Stomach (tissue), 19 donors: ENCODE results near the gene XKR3. TPM values are rescaled to one million over a fixed set of nuclear protein-coding genes. Genes with fewer than 3 reads are reported as not detected.
"Not testable (repeated sequence)": the region's sequence is repeated elsewhere in the genome, so short reads cannot be mapped to it uniquely, and the experiment has no call there.

ENCODE experiments used
- DNase-seq, 2 donors: peaks; one replicate each; pipeline versions ENCODE4 v3.0.0 to v3.0.0-alpha.2; 2013 to 2019
- H3K27ac ChIP-seq, 5 donors: fragments of 200-600 bp in 4 of 5; sonication (generic) in 4 of 5; one replicate each; pipeline ENCODE4 v1.5.1; 2013 to 2019; ENCODE audit warnings: mild to moderate bottlenecking in 1 of 5, moderate library complexity in 1 of 5
- H3K27me3 ChIP-seq, 3 donors: fragments of 200-600 bp; sonication (generic); one replicate each; pipeline ENCODE4 v1.5.1; 2017 to 2019; ENCODE audit warnings: mixed run types in 1 of 3
- H3K36me3 ChIP-seq, 4 donors: fragments of 200-600 bp; sonication (generic); 1 replicate in 3 of 4; 2 replicates in 1 of 4; pipeline ENCODE4 v1.5.1; 2016 to 2019
- H3K4me1 ChIP-seq, 4 donors: fragments of 200-600 bp; sonication (generic); one replicate each; pipeline ENCODE4 v1.5.1; 2016 to 2019
- H3K4me3 ChIP-seq, 4 donors: fragments of 200-600 bp; sonication (generic) in 3 of 4; one replicate each; pipeline ENCODE4 v1.5.1; 2016 to 2019; ENCODE audit warnings: mild to moderate bottlenecking in 1 of 4
- H3K9me3 ChIP-seq, 4 donors: fragments of 200-600 bp; sonication (generic); one replicate each; pipeline ENCODE4 v1.5.1; 2016 to 2019
- CTCF ChIP-seq, 7 experiments: fragments of 450-650 bp in 4 of 7; fragments of 200-600 bp in 3 of 7; sonication (generic) in 3 of 7; IDR thresholded peaks; one replicate each; pipeline ENCODE4 v1.5.1; 2016 to 2019; ENCODE audit warnings: antibody characterized with exemption in 7 of 7, control low read depth in 2 of 7, mild to moderate bottlenecking in 1 of 7
- EP300 ChIP-seq: sonication (generic); formaldehyde crosslinking; IDR thresholded peaks from one replicate; pipeline ENCODE4 v1.6.1; 2017; ENCODE audit warnings: antibody characterized with exemption
- POLR2A ChIP-seq, 4 donors: fragments of 450-650 bp; IDR thresholded peaks; one replicate each; pipeline ENCODE4 v1.6.1; 2016; ENCODE audit warnings: antibody characterized with exemption in 4 of 4, control low read depth in 2 of 4, mild to moderate bottlenecking in 1 of 4, moderate library complexity in 1 of 4
- POLR2AphosphoS5 ChIP-seq, 3 donors: sonication (generic); formaldehyde crosslinking; IDR thresholded peaks; one replicate each; pipeline ENCODE4 v1.6.1; 2016; ENCODE audit warnings: antibody characterized with exemption in 3 of 3
- WGBS, 5 donors: extraction: QIAGEN DNeasy Blood & Tissue Kit in 3 of 5; methylation state at CpG; one replicate each; pipeline versions ENCODE4 v1.1.5 to v1.1.7; 2013 to 2018; 5-methylcytosine and 5-hydroxymethylcytosine counted together
- intact Hi-C: fragments of 100-400 bp; cut with DNase I; formaldehyde crosslinking; loops from one replicate; pipeline ENCODE4 v1.15.1; 2023; ENCODE audit warnings: low total_unique reads
- long read RNA-seq, 10 donors: transcript quantifications; one replicate each; lab custom pipeline, GENCODE V29; 2026
- polyA plus RNA-seq, 3 donors: library from polyadenylated mRNA; stranded (reverse); fragments of 200-250 nt; gene quantifications; one replicate each; pipeline ENCODE4 v1.2.3, GENCODE V29; 2013
- total RNA-seq, 5 donors: library from RNA; depleted of rRNA; stranded (reverse); fragments of >200 nt; gene quantifications; one replicate each; pipeline versions ENCODE4 v1.1.0 to v1.2.3, GENCODE V29; 2014 to 2016
- donor health status: healthy with polysubstance abuse.
- donor health status: Bipolar disorder and iron deficiency.
- donor health status: healthy.

XKR3 gene
- not detected for total RNA-seq
- polyA plus RNA-seq = not detected
- long read RNA-seq, donor 1 = 0 reads
- long read RNA-seq, donor 2 = 0 reads
- long read RNA-seq, donor 3 = 0 reads
- long read RNA-seq, donor 4 = 0 reads
- long read RNA-seq, donor 5 = 0 reads
- long read RNA-seq, donor 6 = 0 reads
- long read RNA-seq, donor 7 = 0 reads
- long read RNA-seq, donor 8 = 0 reads
- long read RNA-seq, donor 9 = 0 reads
- long read RNA-seq, donor 10 = 0 reads

DNA sequence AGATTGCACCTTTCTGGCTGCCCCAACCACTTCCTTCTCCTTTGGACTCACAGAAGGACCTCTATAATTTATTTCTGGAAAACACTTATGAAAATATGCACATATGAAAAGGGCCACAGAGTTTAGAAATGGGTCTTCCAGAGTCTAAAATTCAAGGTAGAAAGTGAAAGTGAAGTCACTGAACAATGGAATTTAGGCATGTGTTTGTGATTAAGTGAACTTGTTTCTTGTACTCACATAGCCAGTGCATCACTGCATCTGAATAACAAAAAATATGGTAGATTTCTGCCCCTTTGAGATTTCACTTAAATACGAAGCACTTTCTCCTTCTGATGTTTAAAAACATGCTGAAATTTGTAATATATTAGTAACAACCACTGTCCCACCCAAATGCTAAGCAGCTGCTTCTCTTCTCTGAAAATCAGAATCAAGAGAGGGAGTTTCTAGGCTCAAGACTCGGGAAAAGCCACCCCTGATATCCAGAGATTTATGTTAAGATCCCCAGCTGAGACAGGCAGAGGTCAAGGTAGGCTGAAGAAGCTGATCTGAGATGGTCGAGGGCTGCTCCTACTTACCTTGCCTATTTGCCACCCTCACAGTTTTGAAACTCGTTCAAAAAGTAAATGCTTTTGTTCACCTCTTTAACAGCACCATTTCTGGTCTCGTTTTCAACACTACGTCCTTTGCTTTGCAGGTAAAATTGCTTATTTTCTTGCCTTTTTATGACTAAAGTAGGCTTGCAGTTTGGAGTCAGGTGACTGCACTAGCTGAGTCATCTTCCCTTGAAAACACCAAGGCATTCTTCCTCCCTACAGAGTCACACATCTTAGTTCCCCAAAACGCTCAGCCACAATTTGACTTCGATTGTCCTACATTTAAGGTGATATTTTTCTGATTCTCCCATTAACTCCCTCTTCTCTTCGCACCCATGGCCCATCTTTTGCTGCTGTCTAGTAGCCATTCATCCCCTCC, at the start of gene XKR3:
Gene XKR3 (minus strand): TSS at position 696 of the 972 bp plus-strand sequence. CDS start 17,338 bp downstream, outside the sequence.
- H3K36me3 ChIP-seq = no peaks in the 10 kb centered on the region
- TF ChIP-seq POLR2AphosphoS5 (IDR thresholded peaks at IDR 0.05) = no peak
- no peak for TF ChIP-seq EP300
- no peak for TF ChIP-seq CTCF (IDR thresholded peaks at IDR 0.05)
- no peak for TF ChIP-seq POLR2A (IDR thresholded peaks at IDR 0.05)
- 39 to 50% (median 43%) methylated on average over 9 of the region's 9 CpGs for WGBS, 5 donors
- H3K27ac ChIP-seq = no peak within 1 kb of the TSS
- H3K4me3 ChIP-seq = peak within 1 kb of the TSS in 1 of 4 donors; percentile 0
- peaks cover 0 to 10% (median 0%) of the 10 kb centered on the region in 4 donors for H3K4me1 ChIP-seq
- H3K9me3 ChIP-seq = peaks cover 0 to 6% (median 0%) of the 10 kb centered on the region in 4 donors
- peak in 1 of 2 donors; percentile 5 for DNase-seq
- intact Hi-C loops = no loop called here
- H3K27me3 ChIP-seq = no peaks in the 10 kb centered on the region

- H3K4me3 ChIP-seq, H3K4me1 ChIP-seq, DNase-seq, intact Hi-C loops, H3K27me3 ChIP-seq, H3K9me3 ChIP-seq, H3K36me3 ChIP-seq, H3K27ac ChIP-seq: not testable (repeated sequence)
- WGBS, 5 donors = 65 to 80% (median 75%) methylated on average over 6 of the region's 6 CpGs
Measured at GRCh38 chr22:16869640-16870039, 44.4 kb upstream of the XKR3 start.

GRCh38 chr22:16866167-16866566, 41.0 kb upstream of the XKR3 start:
- Histone ChIP-seq H3K4me1 (no peaks in the 10 kb centered on the region), H3K9me3 (peaks cover 0 to 2% (median 0%) of the 10 kb centered on the region in 4 donors), H3K4me3 (no peak overlapping the region), H3K27ac (no peak overlapping the region), H3K36me3 (no peaks in the 10 kb centered on the region), H3K27me3 (no peaks in the 10 kb centered on the region)
- WGBS, 5 donors = 75 to 82% (median 76%) methylated on average over 3 of the region's 3 CpGs
- intact Hi-C loops = no loop called here
- no peak for TF ChIP-seq POLR2AphosphoS5 (IDR thresholded peaks at IDR 0.05)
- no peak for TF ChIP-seq EP300
- no peak for TF ChIP-seq CTCF (IDR thresholded peaks at IDR 0.05)
- TF ChIP-seq POLR2A (IDR thresholded peaks at IDR 0.05) = no peak
- DNase-seq = no peak

DNA sequence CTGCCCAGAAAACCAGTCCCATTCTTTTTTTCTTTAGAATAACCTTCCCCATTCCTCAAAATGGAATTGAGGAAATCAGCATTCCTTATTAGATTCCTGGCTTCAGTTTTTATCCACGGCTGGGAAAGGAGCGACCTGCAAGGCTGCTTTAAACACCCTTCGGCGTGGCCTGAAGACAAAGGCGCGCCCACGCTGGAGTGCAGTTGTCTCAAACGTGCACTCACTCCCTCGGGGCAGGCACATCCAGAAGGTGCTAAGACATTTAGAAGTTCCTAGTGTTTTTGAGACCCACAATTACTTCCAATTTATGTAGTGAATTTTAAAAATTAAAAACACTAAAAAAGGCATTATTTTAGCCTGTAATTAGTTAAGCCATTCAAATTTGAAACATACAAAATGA, 31.6 kb upstream of the XKR3 start:
- H3K9me3 ChIP-seq, H3K27ac ChIP-seq, DNase-seq, H3K27me3 ChIP-seq, intact Hi-C loops, H3K4me3 ChIP-seq, H3K36me3 ChIP-seq, H3K4me1 ChIP-seq: not testable (repeated sequence)
- 71 to 78% (median 76%) methylated on average over 9 of the region's 9 CpGs for WGBS, 5 donors

GRCh38 chr22:16854631-16855030, 29.4 kb upstream of the XKR3 start:
- Histone ChIP-seq H3K9me3 (no peaks in the 10 kb centered on the region), H3K27me3 (no peaks in the 10 kb centered on the region), H3K36me3 (no peaks in the 10 kb centered on the region), H3K27ac (no peak overlapping the region), H3K4me3 (no peak overlapping the region), H3K4me1 (no peaks in the 10 kb centered on the region)
- DNase-seq = no peak
- intact Hi-C loops = no loop called here
- no peak for TF ChIP-seq CTCF (IDR thresholded peaks at IDR 0.05)
- no peak for TF ChIP-seq POLR2AphosphoS5 (IDR thresholded peaks at IDR 0.05)
- no peak for TF ChIP-seq POLR2A (IDR thresholded peaks at IDR 0.05)
- TF ChIP-seq EP300 = no peak

DNA sequence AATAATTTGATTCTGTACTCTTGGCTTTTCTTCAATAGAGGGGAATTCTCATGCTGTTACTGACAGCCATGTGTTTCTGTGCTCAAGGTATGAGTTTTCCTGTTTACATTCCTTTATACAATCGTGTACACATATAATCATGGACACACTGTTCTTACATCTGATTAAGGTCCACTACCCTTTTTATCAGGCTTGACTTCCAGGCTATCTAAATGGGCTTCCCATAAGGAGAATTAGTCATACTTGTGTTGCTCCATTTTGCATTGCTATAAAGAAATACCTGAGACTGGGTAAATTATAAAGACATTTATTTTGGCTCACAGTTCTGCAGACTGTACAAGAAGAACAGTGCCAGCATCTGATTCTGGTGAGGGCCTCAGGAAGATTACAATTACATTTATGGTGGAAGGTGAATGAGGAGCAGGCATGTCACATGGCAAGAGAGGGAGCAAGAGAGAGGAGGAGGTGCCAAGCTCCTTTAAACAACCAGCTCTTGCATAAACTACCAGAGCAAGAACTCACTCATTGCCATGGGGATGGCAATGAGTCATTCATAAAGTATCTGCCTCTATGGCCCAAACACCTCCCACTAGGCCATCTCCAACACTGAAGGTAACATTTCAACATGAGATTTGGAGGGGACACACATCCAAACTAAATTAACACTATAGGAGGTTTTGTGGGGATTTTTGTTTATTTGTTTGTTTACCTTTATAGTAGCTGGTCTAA, 26.2 kb upstream of the XKR3 start:
- H3K4me3 ChIP-seq, intact Hi-C loops, H3K4me1 ChIP-seq, H3K27me3 ChIP-seq, DNase-seq, H3K9me3 ChIP-seq, H3K27ac ChIP-seq, H3K36me3 ChIP-seq: not testable (repeated sequence)
- 39 to 61% (median 41%) methylated on average over 1 of the region's 1 CpG for WGBS, 5 donors
